HUES64 (cell line): ENCODE results near the gene CYB5R2. TPM values are rescaled to one million over a fixed set of nuclear protein-coding genes. Genes with fewer than 3 reads are reported as not detected.

Experiments
- H3K27ac ChIP-seq: 2 replicates; pipeline ENCODE4 v1.7.0; 2013; ENCODE audit warnings: low read depth, low read length, inconsistent platforms
- H3K27me3 ChIP-seq: 2 replicates; pipeline ENCODE4 v1.6.1; 2013; ENCODE audit warnings: mild to moderate bottlenecking, low read length; ENCODE audit not compliant: insufficient read depth
- H3K36me3 ChIP-seq: 2 replicates; pipeline ENCODE4 v1.6.1; 2013; ENCODE audit warnings: mild to moderate bottlenecking, low read length; ENCODE audit not compliant: insufficient read depth
- H3K4me1 ChIP-seq: 2 replicates; pipeline ENCODE4 v1.6.1; 2013; ENCODE audit warnings: mild to moderate bottlenecking, low read length, moderate library complexity; ENCODE audit not compliant: insufficient read depth
- H3K4me3 ChIP-seq: 2 replicates; pipeline ENCODE4 v1.5.1; 2013; ENCODE audit warnings: mild to moderate bottlenecking, low read length, moderate library complexity
- H3K9ac ChIP-seq: 2 replicates; pipeline ENCODE4 v1.6.1; 2013; ENCODE audit warnings: mild to moderate bottlenecking, low read depth, low read length
- H3K9me3 ChIP-seq: 2 replicates; pipeline ENCODE4 v1.6.1; 2013; ENCODE audit warnings: low read depth, low read length; ENCODE audit not compliant: insufficient read depth
- WGBS: fragments of 150-250, 120-280 bp; methylation state at CpG from one replicate; pipeline ENCODE4 v1.1.7; 2013; ENCODE audit warnings: missing lambda C conversion rate; 5-methylcytosine and 5-hydroxymethylcytosine counted together
- polyA plus RNA-seq, 2 experiments: library from polyadenylated mRNA; stranded (reverse); fragments of 50-300 nt; gene quantifications; one replicate each; pipeline ENCODE4 v1.2.3, GENCODE V29; 2013

CYB5R2 gene
- polyA plus RNA-seq (2013, experiment 1 of 2): 28.9 TPM
- 30.8 TPM for polyA plus RNA-seq (2013, experiment 2 of 2)

GRCh38 chr11:7672960-7673723 lies at the start of gene CYB5R2:
Gene CYB5R2, minus strand, starts transcription at chr11:7673500. Its CDS starts 675 bp downstream, at chr11:7672825.
- WGBS: 14% methylated on average over 40 of the region's 40 CpGs
- H3K27ac ChIP-seq: peak within 1 kb of the TSS; percentile 66
- peak within 1 kb of the TSS; percentile 89 for H3K9ac ChIP-seq
- peaks cover 5% of the 10 kb centered on the region; the same call in 1 of the 2 replicates for H3K27me3 ChIP-seq
- H3K9me3 ChIP-seq: no peaks in the 10 kb centered on the region
- H3K4me1 ChIP-seq: peaks cover 27% of the 10 kb centered on the region
- H3K4me3 ChIP-seq: peak within 1 kb of the TSS; percentile 84
- peaks cover 25% of the 10 kb centered on the region for H3K36me3 ChIP-seq

GRCh38 chr11:7714786-7715185 lies 41.5 kb upstream of the CYB5R2 start:
- H3K4me3 ChIP-seq: no peak overlapping the region
- no peaks in the 10 kb centered on the region for H3K36me3 ChIP-seq
- peaks cover 2% of the 10 kb centered on the region; the same call in 1 of the 2 replicates for H3K27me3 ChIP-seq
- no peaks in the 10 kb centered on the region for H3K9me3 ChIP-seq
- H3K27ac ChIP-seq: no peak overlapping the region
- WGBS: 93% methylated on average over 3 of the region's 3 CpGs
- no peak overlapping the region for H3K9ac ChIP-seq
- H3K4me1 ChIP-seq: no peaks in the 10 kb centered on the region

- H3K4me1 ChIP-seq: no peaks in the 10 kb centered on the region
- WGBS: 95% methylated on average over 2 of the region's 2 CpGs
- H3K27ac ChIP-seq: no peak within 1 kb of the TSS
- H3K4me3 ChIP-seq: no peak within 1 kb of the TSS
- no peaks in the 10 kb centered on the region for H3K27me3 ChIP-seq
- H3K36me3 ChIP-seq: no peaks in the 10 kb centered on the region
- H3K9ac ChIP-seq: no peak within 1 kb of the TSS
- no peaks in the 10 kb centered on the region for H3K9me3 ChIP-seq
Observed at GRCh38 chr11:7706377-7706776, 33.1 kb upstream of the CYB5R2 start, which contains the start of gene OVCH2. Gene OVCH2, minus strand, starts transcription at chr11:7706477. Its CDS starts 83 bp downstream, at chr11:7706394.

- 81% methylated on average over 5 of the region's 5 CpGs for WGBS
- Histone ChIP-seq H3K36me3 (no peaks in the 10 kb centered on the region), H3K4me3 (no peak overlapping the region), H3K9ac (no peak overlapping the region), H3K9me3 (no peaks in the 10 kb centered on the region), H3K27ac (no peak overlapping the region), H3K27me3 (no peaks in the 10 kb centered on the region), H3K4me1 (no peaks in the 10 kb centered on the region)
Observed at GRCh38 chr11:7703740-7704139, 30.4 kb upstream of the CYB5R2 start.

- WGBS: 92% methylated on average over 5 of the region's 5 CpGs
Observed at GRCh38 chr11:7696424-7696823, 23.1 kb upstream of the CYB5R2 start.

GRCh38 chr11:7694235-7694634 lies 20.9 kb upstream of the CYB5R2 start:
- Histone ChIP-seq H3K27me3 (0 out of 2 replicates have a peak, but pooled peaks cover 3% of the 10 kb centered on the region), H3K4me3 (no peak overlapping the region), H3K36me3 (no peaks in the 10 kb centered on the region), H3K4me1 (no peaks in the 10 kb centered on the region), H3K9ac (no peak overlapping the region), H3K27ac (no peak overlapping the region), H3K9me3 (no peaks in the 10 kb centered on the region)
- 93% methylated on average over 3 of the region's 3 CpGs for WGBS

More at GRCh38 chr11:7696424-7696823, 23.1 kb upstream of the CYB5R2 start:
- H3K36me3 ChIP-seq: no peaks in the 10 kb centered on the region
- 0 out of 2 replicates have a peak, but pooled peaks cover 3% of the 10 kb centered on the region for H3K27me3 ChIP-seq
- no peak overlapping the region for H3K9ac ChIP-seq
- no peak overlapping the region for H3K27ac ChIP-seq
- no peaks in the 10 kb centered on the region for H3K4me1 ChIP-seq
- H3K9me3 ChIP-seq: no peaks in the 10 kb centered on the region
- H3K4me3 ChIP-seq: no peak overlapping the region

GRCh38 chr11:7692426-7692825 lies 19.1 kb upstream of the CYB5R2 start:
- peaks cover 8% of the 10 kb centered on the region for H3K4me1 ChIP-seq

GRCh38 chr11:7691759-7692350 lies 18.6 kb upstream of the CYB5R2 start:
- H3K4me3 ChIP-seq: no peak overlapping the region
- H3K4me1 ChIP-seq: peaks cover 11% of the 10 kb centered on the region
- H3K27me3 ChIP-seq: 0 out of 2 replicates have a peak, but pooled peaks cover 3% of the 10 kb centered on the region
- no peaks in the 10 kb centered on the region for H3K9me3 ChIP-seq
- no peak overlapping the region for H3K9ac ChIP-seq
- no peaks in the 10 kb centered on the region for H3K36me3 ChIP-seq
- 94% methylated on average over 6 of the region's 6 CpGs for WGBS
- H3K27ac ChIP-seq: no peak overlapping the region

More at GRCh38 chr11:7692426-7692825, 19.1 kb upstream of the CYB5R2 start:
- no peaks in the 10 kb centered on the region for H3K9me3 ChIP-seq
- H3K27ac ChIP-seq: no peak overlapping the region
- H3K4me3 ChIP-seq: no peak overlapping the region
- H3K36me3 ChIP-seq: no peaks in the 10 kb centered on the region
- WGBS: 85% methylated on average over 3 of the region's 3 CpGs
- H3K27me3 ChIP-seq: 0 out of 2 replicates have a peak, but pooled peaks cover 3% of the 10 kb centered on the region
- H3K9ac ChIP-seq: no peak overlapping the region

GRCh38 chr11:7690648-7691047 lies 17.3 kb upstream of the CYB5R2 start:
- Histone ChIP-seq H3K27ac (no peak overlapping the region), H3K4me1 (peaks cover 14% of the 10 kb centered on the region), H3K9ac (no peak overlapping the region), H3K4me3 (no peak overlapping the region), H3K27me3 (0 out of 2 replicates have a peak, but pooled peaks cover 3% of the 10 kb centered on the region), H3K9me3 (no peaks in the 10 kb centered on the region), H3K36me3 (no peaks in the 10 kb centered on the region)
- 93% methylated on average over 6 of the region's 6 CpGs for WGBS

GRCh38 chr11:7689239-7689638 lies 15.9 kb upstream of the CYB5R2 start:
- Histone ChIP-seq H3K9me3 (no peaks in the 10 kb centered on the region), H3K4me1 (peaks cover 14% of the 10 kb centered on the region), H3K27me3 (0 out of 2 replicates have a peak, but pooled peaks cover 2% of the 10 kb centered on the region), H3K36me3 (no peaks in the 10 kb centered on the region), H3K9ac (no peak overlapping the region), H3K4me3 (no peak overlapping the region), H3K27ac (no peak overlapping the region)
- WGBS: 89% methylated on average over 4 of the region's 4 CpGs

- Histone ChIP-seq H3K9me3 (no peaks in the 10 kb centered on the region), H3K9ac (no peak overlapping the region), H3K4me3 (no peak overlapping the region), H3K36me3 (no peaks in the 10 kb centered on the region), H3K27ac (no peak overlapping the region), H3K27me3 (no peaks in the 10 kb centered on the region), H3K4me1 (peaks cover 14% of the 10 kb centered on the region)
- WGBS: 34% methylated on average over 2 of the region's 4 CpGs
Observed at GRCh38 chr11:7688238-7688826, 15.0 kb upstream of the CYB5R2 start.
